GM23338 (cell line): ENCODE results near the gene RALBP1. TPM values are rescaled to one million over a fixed set of nuclear protein-coding genes. Genes with fewer than 3 reads are reported as not detected.

Experiments used
- CREB1 ChIP-seq: fragments of 250-450 bp; sonication (Bioruptor Pico); IDR thresholded peaks from 2 replicates; pipeline ENCODE4 v1.5.0; 2020; ENCODE audit warnings: low read depth, mild to moderate bottlenecking, moderate library complexity
- CTCF ChIP-seq, 2 experiments: fragments of 200-600 bp in 1 of 2; sonication (generic) in 1 of 2; conservative IDR thresholded peaks; 2 replicates each; pipeline versions ENCODE4 v1.5.1 to v1.6.1; 2016 to 2017; ENCODE audit warnings: antibody characterized with exemption in 2 of 2, low read depth in 2 of 2, mild to moderate bottlenecking in 2 of 2, moderate library complexity in 1 of 2
- ETS1 ChIP-seq: IDR thresholded peaks from 2 replicates; pipeline ENCODE4 v1.6.1; 2016; ENCODE audit warnings: antibody characterized with exemption
- EZH2 ChIP-seq: fragments of 200-600 bp; sonication (generic); IDR thresholded peaks from one replicate; pipeline ENCODE4 v1.8.0; 2017; ENCODE audit warnings: antibody characterized with exemption, mild to moderate bottlenecking, low read depth; ENCODE audit not compliant: unreplicated experiment
- EZH2phosphoT487 ChIP-seq: fragments of 200-600 bp; sonication (generic); IDR thresholded peaks from one replicate; pipeline ENCODE4 v1.8.1; 2018; ENCODE audit warnings: antibody characterized with exemption; ENCODE audit not compliant: unreplicated experiment
- JUNB ChIP-seq: IDR thresholded peaks from one replicate; pipeline ENCODE4 v1.6.1; 2016; ENCODE audit warnings: antibody characterized with exemption; ENCODE audit not compliant: unreplicated experiment
- POLR2AphosphoS5 ChIP-seq: IDR thresholded peaks from 2 replicates; pipeline ENCODE4 v1.6.1; 2016; ENCODE audit warnings: antibody characterized with exemption, low read depth
- STAT1 ChIP-seq: IDR thresholded peaks from one replicate; pipeline ENCODE4 v1.6.1; 2016; ENCODE audit warnings: antibody characterized with exemption; ENCODE audit not compliant: unreplicated experiment
- ZNF114 ChIP-seq: fragments of 250-450 bp; sonication (Bioruptor Pico); IDR thresholded peaks from 2 replicates; pipeline ENCODE4 v1.5.0; 2020; ENCODE audit warnings: mild to moderate bottlenecking, moderate library complexity
- ZNF331 ChIP-seq: fragments of 250-450 bp; sonication (Bioruptor Pico); IDR thresholded peaks from 2 replicates; pipeline ENCODE4 v1.5.0; 2020; ENCODE audit warnings: low read depth, mild to moderate bottlenecking, moderate library complexity
- ZNF462 ChIP-seq: fragments of 250-450 bp; sonication (Bioruptor Pico); IDR thresholded peaks from 2 replicates; pipeline ENCODE4 v1.5.0; 2020; ENCODE audit warnings: mild to moderate bottlenecking, moderate library complexity
- polyA plus RNA-seq: library from polyadenylated mRNA; unstranded; fragments of >200 nt; fragmentation: Nextera tagmentation; extraction: Ambion mirVana; gene quantifications from 2 replicates; pipeline ENCODE4 v1.2.1, GENCODE V29; 2016
- total RNA-seq: library from RNA; depleted of rRNA; stranded (reverse); fragments of >200 nt; shearing (Covaris generic); gene quantifications from 2 replicates; pipeline ENCODE4 v1.2.3, GENCODE V29; 2014

RALBP1 gene
- total and polyA plus RNA-seq, 2 experiments from 2014 or later, result 80.9 to 103 TPM

GRCh38 chr18:9581667-9582066, 106.4 kb downstream of the RALBP1 start (continued):
- TF ChIP-seq ZNF462 (CRISPR knock-in tag) (no peak), JUNB (no peak), EZH2 (no peak), POLR2AphosphoS5 (no peak), ETS1 (no peak), ZNF331 (CRISPR knock-in tag) (no peak), ZNF114 (CRISPR knock-in tag) (no peak), CTCF (conservative IDR thresholded peaks at IDR 0.05; ENCODE audit: low read depth in 2 of 2) (no peak), CREB1 (CRISPR knock-in tag) (no peak), STAT1 (no peak), EZH2phosphoT487 (no peak)
